Measurements from ENCODE around the gene KCNMB2. TPM values are rescaled to one million over a fixed set of nuclear protein-coding genes. Genes with fewer than 3 reads are reported as not detected.

Gene KCNMB2
- total RNA-seq, 1 experiment from 2014 or later = not detected

- Histone ChIP-seq H3K9me3 (no peaks in the 10 kb centered on the region), H3K4me1 (no peaks in the 10 kb centered on the region), H3K27me3 (replicated peaks; ENCODE audit: control insufficient read depth, insufficient read depth, low read length) (no peaks in the 10 kb centered on the region), H3K4me3 (ENCODE audit: low read depth, low read length) (no peak overlapping the region), H3K36me3 (ENCODE audit: control insufficient read depth, insufficient read depth, low read length) (no peaks in the 10 kb centered on the region)
- DNase-seq = no peak
- TF ChIP-seq, protein P1, sequence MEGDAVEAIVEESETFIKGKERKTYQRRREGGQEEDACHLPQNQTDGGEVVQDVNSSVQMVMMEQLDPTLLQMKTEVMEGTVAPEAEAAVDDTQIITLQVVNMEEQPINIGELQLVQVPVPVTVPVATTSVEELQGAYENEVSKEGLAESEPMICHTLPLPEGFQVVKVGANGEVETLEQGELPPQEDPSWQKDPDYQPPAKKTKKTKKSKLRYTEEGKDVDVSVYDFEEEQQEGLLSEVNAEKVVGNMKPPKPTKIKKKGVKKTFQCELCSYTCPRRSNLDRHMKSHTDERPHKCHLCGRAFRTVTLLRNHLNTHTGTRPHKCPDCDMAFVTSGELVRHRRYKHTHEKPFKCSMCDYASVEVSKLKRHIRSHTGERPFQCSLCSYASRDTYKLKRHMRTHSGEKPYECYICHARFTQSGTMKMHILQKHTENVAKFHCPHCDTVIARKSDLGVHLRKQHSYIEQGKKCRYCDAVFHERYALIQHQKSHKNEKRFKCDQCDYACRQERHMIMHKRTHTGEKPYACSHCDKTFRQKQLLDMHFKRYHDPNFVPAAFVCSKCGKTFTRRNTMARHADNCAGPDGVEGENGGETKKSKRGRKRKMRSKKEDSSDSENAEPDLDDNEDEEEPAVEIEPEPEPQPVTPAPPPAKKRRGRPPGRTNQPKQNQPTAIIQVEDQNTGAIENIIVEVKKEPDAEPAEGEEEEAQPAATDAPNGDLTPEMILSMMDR (IDR thresholded peaks at IDR 0.05; ENCODE audit: insufficient read depth in 1 of 2, low read depth in 1 of 2, low read length in 1 of 2, severe bottlenecking in 1 of 2, unreplicated experiment in 1 of 2) = no peak
- ChIA-PET POLR2A (interaction anchor here (0.5 kb wide), 1 partner anchor 188 kb away, joined by 3 read pairs; no protein-coding TSS in a partner anchor), CTCF (no interaction called here)
- intact Hi-C loops (cut with micrococcal nuclease; ENCODE audit: unreplicated experiment) = no loop called here
- peaks cover 4% of the 10 kb centered on the region for H3K4me1 Mint-ChIP-seq (ENCODE audit: low read depth, unreplicated experiment)
- no peak overlapping the region for H3K27ac Mint-ChIP-seq (ENCODE audit: unreplicated experiment)
- BruUV-seq (replicated peaks) = no TSS peak
- no peak overlapping the region for H3K4me3 Mint-ChIP-seq (ENCODE audit: unreplicated experiment)
- no peaks in the 10 kb centered on the region for H3K36me3 Mint-ChIP-seq (ENCODE audit: insufficient read depth, unreplicated experiment)
- no peaks in the 10 kb centered on the region for H3K27me3 Mint-ChIP-seq (ENCODE audit: insufficient read depth, unreplicated experiment)
- no peaks in the 10 kb centered on the region for H3K9me3 Mint-ChIP-seq (ENCODE audit: unreplicated experiment)
These were observed 18.4 kb upstream of the KCNMB2 start for GRCh38 chr3:178517665-178518334.

DNA sequence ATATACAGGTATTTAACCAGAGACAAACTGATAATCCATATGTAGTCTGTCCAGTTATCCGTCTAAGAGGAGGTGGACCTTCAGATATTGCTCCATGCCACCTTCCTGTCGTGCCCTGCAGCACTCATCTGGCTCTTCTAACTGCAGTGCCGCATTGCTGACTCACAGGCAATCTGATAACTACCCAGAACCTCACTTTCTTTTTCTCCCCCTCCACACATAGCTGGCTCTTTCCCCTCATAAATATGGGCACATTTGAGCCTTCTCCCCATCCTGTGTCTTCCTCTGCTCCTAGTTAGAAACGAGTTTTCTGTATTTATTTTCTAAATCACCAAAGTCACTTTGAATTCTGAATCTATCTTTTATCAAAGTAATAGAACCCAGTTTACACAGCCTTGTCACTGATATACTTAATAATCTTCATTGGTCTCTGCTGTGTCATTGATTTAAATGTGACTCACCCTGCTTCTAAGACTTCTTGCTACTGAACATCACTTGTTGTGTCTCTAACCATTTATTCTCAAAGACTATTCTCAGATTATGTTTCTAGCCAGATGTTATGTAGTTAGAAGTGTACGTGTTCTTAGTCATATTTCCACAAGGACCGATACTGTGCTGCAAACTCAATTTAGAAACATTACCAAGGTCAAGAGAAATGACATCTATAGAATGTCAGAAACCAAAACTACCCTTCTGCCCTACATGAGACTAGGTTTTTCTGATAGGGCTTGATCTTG lies 17.4 kb upstream of the KCNMB2 start:
- TF ChIP-seq, protein P1 (IDR thresholded peaks at IDR 0.05; ENCODE audit: insufficient read depth in 1 of 2, low read depth in 1 of 2, low read length in 1 of 2, severe bottlenecking in 1 of 2, unreplicated experiment in 1 of 2) = no peak
- intact Hi-C loops (cut with micrococcal nuclease; ENCODE audit: unreplicated experiment) = no loop called here
- Histone ChIP-seq H3K36me3 (ENCODE audit: control insufficient read depth, insufficient read depth, low read length) (no peaks in the 10 kb centered on the region), H3K4me3 (ENCODE audit: low read depth, low read length) (no peak overlapping the region), H3K4me1 (no peaks in the 10 kb centered on the region), H3K9me3 (no peaks in the 10 kb centered on the region), H3K27me3 (replicated peaks; ENCODE audit: control insufficient read depth, insufficient read depth, low read length) (no peaks in the 10 kb centered on the region)
- H3K4me3 Mint-ChIP-seq (ENCODE audit: unreplicated experiment) = no peak overlapping the region
- ChIA-PET POLR2A (no interaction called here), CTCF (no interaction called here)
- no peak overlapping the region for H3K27ac Mint-ChIP-seq (ENCODE audit: unreplicated experiment)
- no TSS peak for BruUV-seq (replicated peaks)
- H3K4me1 Mint-ChIP-seq (ENCODE audit: low read depth, unreplicated experiment) = peaks cover 4% of the 10 kb centered on the region
- no peaks in the 10 kb centered on the region for H3K36me3 Mint-ChIP-seq (ENCODE audit: insufficient read depth, unreplicated experiment)
- no peaks in the 10 kb centered on the region for H3K9me3 Mint-ChIP-seq (ENCODE audit: unreplicated experiment)
- H3K27me3 Mint-ChIP-seq (ENCODE audit: insufficient read depth, unreplicated experiment) = no peaks in the 10 kb centered on the region
- no peak for DNase-seq

GRCh38 chr3:178519701-178520100 lies 16.5 kb upstream of the KCNMB2 start:
- no peak for DNase-seq
- H3K36me3 ChIP-seq (ENCODE audit: control insufficient read depth, insufficient read depth, low read length) = no peaks in the 10 kb centered on the region
- no peaks in the 10 kb centered on the region for H3K9me3 ChIP-seq
- no peaks in the 10 kb centered on the region for H3K27me3 ChIP-seq (replicated peaks; ENCODE audit: control insufficient read depth, insufficient read depth, low read length)
- H3K4me1 ChIP-seq = no peaks in the 10 kb centered on the region
- no TSS peak for BruUV-seq (replicated peaks)
- H3K4me3 ChIP-seq (ENCODE audit: low read depth, low read length) = no peak overlapping the region
- Mint-ChIP-seq H3K4me1 (ENCODE audit: low read depth, unreplicated experiment) (peaks cover 1% of the 10 kb centered on the region), H3K36me3 (ENCODE audit: insufficient read depth, unreplicated experiment) (no peaks in the 10 kb centered on the region), H3K27me3 (ENCODE audit: insufficient read depth, unreplicated experiment) (no peaks in the 10 kb centered on the region), H3K27ac (ENCODE audit: unreplicated experiment) (no peak overlapping the region), H3K9me3 (ENCODE audit: unreplicated experiment) (no peaks in the 10 kb centered on the region), H3K4me3 (ENCODE audit: unreplicated experiment) (no peak overlapping the region)
- TF ChIP-seq, protein P1 (IDR thresholded peaks at IDR 0.05; ENCODE audit: insufficient read depth in 1 of 2, low read depth in 1 of 2, low read length in 1 of 2, severe bottlenecking in 1 of 2, unreplicated experiment in 1 of 2) = no peak
- ChIA-PET POLR2A (no interaction called here), CTCF (no interaction called here)
- intact Hi-C loops (cut with micrococcal nuclease; ENCODE audit: unreplicated experiment) = no loop called here

All from Caco-2 (cell line).